H9 (cell line): ENCODE measurements around the gene ITGA1. TPM values are rescaled to one million over a fixed set of nuclear protein-coding genes. Genes with fewer than 3 reads are reported as not detected.

Experiments used
- DNase-seq: peaks from one replicate; pipeline ENCODE4 v3.0.0-alpha.2; 2017
- H2AFZ ChIP-seq: one replicate; pipeline ENCODE4 v1.6.1; 2013; ENCODE audit warnings: mild to moderate bottlenecking, low read length, control low read depth, moderate library complexity
- H2AK5ac ChIP-seq: 2 replicates; pipeline ENCODE4 v1.6.1; 2013; ENCODE audit warnings: low read length, control low read depth, mixed read lengths; ENCODE audit not compliant: insufficient read length
- H2BK120ac ChIP-seq: one replicate; pipeline ENCODE4 v1.6.1; 2013; ENCODE audit warnings: low read depth, mild to moderate bottlenecking, low read length, control low read depth, inconsistent platforms; ENCODE audit not compliant: poor library complexity, severe bottlenecking
- H2BK12ac ChIP-seq: 2 replicates; pipeline ENCODE4 v1.6.1; 2013; ENCODE audit warnings: low read length, control low read depth, mixed read lengths, low read depth; ENCODE audit not compliant: insufficient read length
- H2BK15ac ChIP-seq: 2 replicates; pipeline ENCODE4 v1.6.1; 2013; ENCODE audit warnings: low read depth, low read length, control low read depth
- H2BK20ac ChIP-seq: one replicate; pipeline ENCODE4 v1.6.1; 2013; ENCODE audit warnings: low read depth, mild to moderate bottlenecking, low read length, control low read depth, inconsistent platforms; ENCODE audit not compliant: poor library complexity, severe bottlenecking
- H2BK5ac ChIP-seq: 2 replicates; pipeline ENCODE4 v1.6.1; 2013; ENCODE audit warnings: low read length, control low read depth, mixed read lengths; ENCODE audit not compliant: insufficient read length
- H3K14ac ChIP-seq: 2 replicates; pipeline ENCODE4 v1.6.1; 2013; ENCODE audit warnings: low read length, control low read depth; ENCODE audit not compliant: insufficient read depth
- H3K18ac ChIP-seq: 2 replicates; pipeline ENCODE4 v1.6.1; 2013; ENCODE audit warnings: low read depth, mild to moderate bottlenecking, mixed read lengths, low read length, control low read depth; ENCODE audit not compliant: insufficient read length
- H3K23ac ChIP-seq: 2 replicates; pipeline ENCODE4 v1.6.1; 2013; ENCODE audit warnings: low read length, control low read depth, mixed read lengths, low read depth; ENCODE audit not compliant: insufficient read length
- H3K23me2 ChIP-seq: 2 replicates; pipeline ENCODE4 v1.6.1; 2013; ENCODE audit warnings: low read depth, mild to moderate bottlenecking, mixed read lengths, low read length, control low read depth; ENCODE audit not compliant: insufficient read length, poor library complexity, severe bottlenecking
- H3K27ac ChIP-seq: 2 replicates; pipeline ENCODE4 v1.5.1; 2013; ENCODE audit warnings: low read length, control low read depth, mixed read lengths, low read depth; ENCODE audit not compliant: insufficient read length
- H3K27me3 ChIP-seq: 2 replicates; pipeline ENCODE4 v1.6.1; 2013; ENCODE audit warnings: low read length, control low read depth, inconsistent platforms; ENCODE audit not compliant: insufficient read depth
- H3K4ac ChIP-seq: 2 replicates; pipeline ENCODE4 v1.6.1; 2013; ENCODE audit warnings: low read depth, mild to moderate bottlenecking, control low read depth, inconsistent platforms, low read length, moderate library complexity
- H3K4me1 ChIP-seq: 2 replicates; pipeline ENCODE4 v1.6.1; 2013; ENCODE audit warnings: low read length, control low read depth, inconsistent platforms; ENCODE audit not compliant: insufficient read depth
- H3K4me2 ChIP-seq: 2 replicates; pipeline ENCODE4 v1.6.1; 2013; ENCODE audit warnings: low read length, control low read depth, mixed read lengths; ENCODE audit not compliant: insufficient read length, insufficient read depth
- H3K56ac ChIP-seq: 2 replicates; pipeline ENCODE4 v1.6.1; 2013; ENCODE audit warnings: low read depth, mild to moderate bottlenecking, mixed read lengths, low read length, control low read depth; ENCODE audit not compliant: insufficient read length
- H3K79me1 ChIP-seq: 2 replicates; pipeline ENCODE4 v1.6.1; 2013; ENCODE audit warnings: low read depth, mild to moderate bottlenecking, moderate library complexity, low read length, control low read depth, inconsistent platforms; ENCODE audit not compliant: insufficient read depth, poor library complexity, severe bottlenecking
- H3K79me2 ChIP-seq: 2 replicates; pipeline ENCODE4 v1.6.1; 2013; ENCODE audit warnings: low read length, control low read depth, inconsistent platforms; ENCODE audit not compliant: insufficient read depth
- H3K9ac ChIP-seq: 2 replicates; pipeline ENCODE4 v1.6.1; 2013; ENCODE audit warnings: low read length, control low read depth, mixed read lengths; ENCODE audit not compliant: insufficient read length; ENCODE audit errors: extremely low read depth
- H3K9me3 ChIP-seq: one replicate; pipeline ENCODE4 v1.6.1; 2013; ENCODE audit warnings: low read depth, low read length, inconsistent platforms; ENCODE audit not compliant: control insufficient read depth
- H3T11ph ChIP-seq: one replicate; pipeline ENCODE4 v1.6.1; 2013; ENCODE audit warnings: mild to moderate bottlenecking, low read length, control low read depth, inconsistent platforms
- H4K20me1 ChIP-seq: one replicate; pipeline ENCODE4 v1.6.1; 2013; ENCODE audit not compliant: control insufficient read depth, insufficient read length, insufficient read depth
- H4K5ac ChIP-seq: 2 replicates; pipeline ENCODE4 v1.6.1; 2013; ENCODE audit warnings: low read depth, mild to moderate bottlenecking, mixed read lengths, low read length, control low read depth; ENCODE audit not compliant: insufficient read length
- H4K8ac ChIP-seq: replicated peaks from 2 replicates; pipeline ENCODE4 v1.6.1; 2013; ENCODE audit warnings: low read length, control low read depth, mixed read lengths, low read depth; ENCODE audit not compliant: insufficient read length
- H4K91ac ChIP-seq: 2 replicates; pipeline ENCODE4 v1.6.1; 2013; ENCODE audit warnings: low read depth, mild to moderate bottlenecking, moderate library complexity, mixed read lengths, low read length, control low read depth; ENCODE audit not compliant: insufficient read length
- H3K27ac Mint-ChIP-seq, 3 experiments: 2 replicates in 2 of 3; 3 replicates in 1 of 3; pipeline ENCODE4 v1.8.0; 2020 to 2021; ENCODE audit warnings: mixed read lengths in 3 of 3, mild to moderate bottlenecking in 1 of 3, moderate library complexity in 1 of 3
- H3K27me3 Mint-ChIP-seq: 2 replicates; pipeline ENCODE4 v1.8.0; 2021; ENCODE audit warnings: low read depth, mild to moderate bottlenecking, moderate library complexity, mixed read lengths
- H3K36me3 Mint-ChIP-seq, 3 experiments: 2 replicates in 2 of 3; 3 replicates in 1 of 3; pipeline ENCODE4 v1.8.0; 2020 to 2021; ENCODE audit warnings: low read depth in 3 of 3, mixed read lengths in 3 of 3; ENCODE audit not compliant: insufficient read depth in 1 of 3
- H3K4me1 Mint-ChIP-seq, 2 experiments: 2 replicates each; pipeline ENCODE4 v1.8.0; 2020; ENCODE audit warnings: mixed read lengths in 2 of 2
- H3K4me3 Mint-ChIP-seq, 2 experiments: 2 replicates in 1 of 2; 3 replicates in 1 of 2; pipeline ENCODE4 v1.8.0; 2020 to 2021; ENCODE audit warnings: mild to moderate bottlenecking in 2 of 2, mixed read lengths in 2 of 2, moderate library complexity in 1 of 2
- H3K9me3 Mint-ChIP-seq, 2 experiments: 2 replicates in 1 of 2; 3 replicates in 1 of 2; pipeline ENCODE4 v1.8.0; 2020; ENCODE audit warnings: mild to moderate bottlenecking in 2 of 2, mixed read lengths in 2 of 2, moderate library complexity in 1 of 2
- WGBS: extraction: QIAGEN DNeasy Blood & Tissue Kit; methylation state at CpG from one replicate; pipeline ENCODE4 v1.1.7; 2013; ENCODE audit warnings: missing lambda C conversion rate, low lambda C conversion rate, mixed read lengths; ENCODE audit not compliant: insufficient read length; ENCODE audit errors: extremely low coverage; 5-methylcytosine and 5-hydroxymethylcytosine counted together
- total RNA-seq: library from RNA; stranded (reverse); gene quantifications from 2 replicates; pipeline ENCODE4 v1.2.1, GENCODE V29; 2021
- TF ChIP-seq, protein P1 (sequence below): fragments of 200-600 bp; sonication (generic); conservative IDR thresholded peaks from 3 replicates; pipeline ENCODE4 v1.8.0; 2021; ENCODE audit warnings: antibody characterized with exemption, mild to moderate bottlenecking

Gene ITGA1
- total RNA-seq, 1 experiment from 2014 or later: 3.9 TPM

DNA sequence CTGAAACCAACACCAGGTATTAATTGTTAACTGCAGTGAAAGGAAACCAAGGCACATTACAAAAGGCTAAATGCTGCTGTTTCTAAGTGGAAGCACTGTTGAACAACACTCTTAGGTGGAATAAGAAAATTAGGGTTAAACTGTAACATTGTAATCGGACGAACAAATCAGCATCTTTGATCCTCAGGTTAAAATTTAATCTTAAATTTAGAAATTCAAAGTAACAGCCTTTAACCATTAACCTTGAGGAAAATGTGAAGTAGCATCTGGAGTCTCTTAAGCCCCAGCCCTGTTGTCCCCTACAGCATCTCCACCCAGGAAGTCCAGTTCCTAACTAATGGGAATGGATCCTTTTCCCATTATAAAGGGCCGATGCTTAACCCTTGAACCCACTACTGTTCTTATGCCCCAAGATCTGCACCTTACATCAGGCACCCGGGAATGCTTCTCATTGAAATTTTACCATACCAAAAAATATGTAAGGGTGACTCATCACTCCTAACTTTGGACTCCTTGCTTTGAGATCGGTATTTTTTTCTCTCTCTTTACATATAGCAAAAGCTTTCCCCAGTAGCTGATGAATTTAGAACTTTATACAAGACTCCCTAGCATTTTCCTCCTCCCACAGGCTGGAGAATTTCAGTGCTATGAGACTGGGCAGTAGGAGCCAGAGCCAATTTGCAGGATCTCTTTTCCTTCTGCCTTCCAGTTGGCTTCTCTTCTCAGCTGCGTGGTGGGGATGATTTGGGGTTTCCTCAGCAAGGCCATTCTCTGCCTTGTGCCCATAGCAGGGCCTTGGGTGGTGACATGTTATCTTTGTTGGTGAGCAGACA, 169.4 kb downstream of the ITGA1 start:
- Mint-ChIP-seq H3K27ac (peak overlapping the region; percentile 16 to 84 (median 23); a peak in 3 of 7 replicates), H3K4me3 (no peak overlapping the region), H3K27me3 (no peaks in the 10 kb centered on the region), H3K9me3 (no peaks in the 10 kb centered on the region), H3K36me3 (no peaks in the 10 kb centered on the region), H3K4me1 (peaks cover 16 to 17% of the 10 kb centered on the region in 2 experiments)
- H2AK5ac ChIP-seq: no peak overlapping the region
- H3T11ph ChIP-seq: no peak overlapping the region
- WGBS: no CpG with 5 or more reads among the region's 6 CpGs
- H2AFZ ChIP-seq: no peak overlapping the region
- no peaks in the 10 kb centered on the region for H3K23me2 ChIP-seq
- no peak overlapping the region for H3K56ac ChIP-seq
- TF ChIP-seq, protein P1, sequence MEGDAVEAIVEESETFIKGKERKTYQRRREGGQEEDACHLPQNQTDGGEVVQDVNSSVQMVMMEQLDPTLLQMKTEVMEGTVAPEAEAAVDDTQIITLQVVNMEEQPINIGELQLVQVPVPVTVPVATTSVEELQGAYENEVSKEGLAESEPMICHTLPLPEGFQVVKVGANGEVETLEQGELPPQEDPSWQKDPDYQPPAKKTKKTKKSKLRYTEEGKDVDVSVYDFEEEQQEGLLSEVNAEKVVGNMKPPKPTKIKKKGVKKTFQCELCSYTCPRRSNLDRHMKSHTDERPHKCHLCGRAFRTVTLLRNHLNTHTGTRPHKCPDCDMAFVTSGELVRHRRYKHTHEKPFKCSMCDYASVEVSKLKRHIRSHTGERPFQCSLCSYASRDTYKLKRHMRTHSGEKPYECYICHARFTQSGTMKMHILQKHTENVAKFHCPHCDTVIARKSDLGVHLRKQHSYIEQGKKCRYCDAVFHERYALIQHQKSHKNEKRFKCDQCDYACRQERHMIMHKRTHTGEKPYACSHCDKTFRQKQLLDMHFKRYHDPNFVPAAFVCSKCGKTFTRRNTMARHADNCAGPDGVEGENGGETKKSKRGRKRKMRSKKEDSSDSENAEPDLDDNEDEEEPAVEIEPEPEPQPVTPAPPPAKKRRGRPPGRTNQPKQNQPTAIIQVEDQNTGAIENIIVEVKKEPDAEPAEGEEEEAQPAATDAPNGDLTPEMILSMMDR: no peak
- H2BK15ac ChIP-seq: no peak overlapping the region
- H3K9ac ChIP-seq: no peak overlapping the region
- H3K4me1 ChIP-seq: no peaks in the 10 kb centered on the region; the same call in 1 of the 2 replicates
- H4K20me1 ChIP-seq: no peaks in the 10 kb centered on the region
- H3K18ac ChIP-seq: no peak overlapping the region
- no peaks in the 10 kb centered on the region for H3K79me1 ChIP-seq
- H2BK5ac ChIP-seq: no peak overlapping the region
- no peak overlapping the region for H2BK12ac ChIP-seq
- no peak overlapping the region for H3K4ac ChIP-seq
- no peak overlapping the region for H2BK120ac ChIP-seq
- H4K5ac ChIP-seq: no peak overlapping the region
- no peak overlapping the region for H3K23ac ChIP-seq
- no peaks in the 10 kb centered on the region for H3K9me3 ChIP-seq
- no peaks in the 10 kb centered on the region for H3K27me3 ChIP-seq
- no peak overlapping the region for H3K27ac ChIP-seq
- H2BK20ac ChIP-seq: no peak overlapping the region
- no peak overlapping the region for H4K91ac ChIP-seq
- H3K4me2 ChIP-seq: no peak overlapping the region
- H3K14ac ChIP-seq: no peak overlapping the region
- H4K8ac ChIP-seq: no peak overlapping the region
- H3K79me2 ChIP-seq: no peaks in the 10 kb centered on the region
- DNase-seq: no peak
